HG03025 (cell line): ENCODE results near the gene TEPSIN.
A peak's percentile ranks its signal among the peaks of the same experiment; 100 is the strongest.

Source experiments
- ATAC-seq: cut with Tn5 transposase; IDR thresholded peaks from one replicate; pipeline ENCODE4 v1.9.1; 2021; ENCODE audit warnings: mild to moderate bottlenecking, moderate library complexity; ENCODE audit not compliant: unreplicated experiment, low FRiP score

Gene TEPSIN

GRCh38 chr17:81222906-81223761 is 15.7 kb downstream of the TEPSIN start, which contains the start of gene CEP131:
Gene CEP131, minus strand, starts transcription at chr17:81222965. Its CDS starts 2,909 bp downstream, at chr17:81220056.
- ATAC-seq = peak; percentile 81

- no peak for ATAC-seq
Measured at GRCh38 chr17:81222620-81222905, 16.3 kb downstream of the TEPSIN start.

- no peak for ATAC-seq
Measured at GRCh38 chr17:81221842-81222619, 16.8 kb downstream of the TEPSIN start.

GRCh38 chr17:81221371-81221841 is 17.4 kb downstream of the TEPSIN start:
- ATAC-seq = no peak

- ATAC-seq = no peak
Measured at GRCh38 chr17:81219476-81220180, 19.2 kb downstream of the TEPSIN start.

- no peak for ATAC-seq
Measured at GRCh38 chr17:81218991-81219390, 19.9 kb downstream of the TEPSIN start.

GRCh38 chr17:81218459-81218858 is 20.4 kb downstream of the TEPSIN start:
- no peak for ATAC-seq

- ATAC-seq = no peak
Measured at GRCh38 chr17:81217491-81217890, 21.4 kb downstream of the TEPSIN start.

GRCh38 chr17:81213978-81214377 is 24.9 kb downstream of the TEPSIN start:
- ATAC-seq = no peak

- ATAC-seq = no peak
Measured at GRCh38 chr17:81212365-81212764, 26.5 kb downstream of the TEPSIN start.

GRCh38 chr17:81210868-81211267 is 28.0 kb downstream of the TEPSIN start:
- no peak for ATAC-seq

- no peak for ATAC-seq
Measured at GRCh38 chr17:81210466-81210865, 28.4 kb downstream of the TEPSIN start.

GRCh38 chr17:81209141-81209540 is 29.7 kb downstream of the TEPSIN start:
- no peak for ATAC-seq

GRCh38 chr17:81208651-81209050 is 30.2 kb downstream of the TEPSIN start:
- no peak for ATAC-seq

- ATAC-seq = no peak
Measured at GRCh38 chr17:81207610-81208581, 31.0 kb downstream of the TEPSIN start.

GRCh38 chr17:81206657-81207056 is 32.2 kb downstream of the TEPSIN start:
- no peak for ATAC-seq

- no peak for ATAC-seq
Measured at GRCh38 chr17:81206166-81206565, 32.7 kb downstream of the TEPSIN start.

GRCh38 chr17:81204578-81204977 is 34.3 kb downstream of the TEPSIN start:
- no peak for ATAC-seq

- ATAC-seq = no peak
Measured at GRCh38 chr17:81203136-81203535, 35.7 kb downstream of the TEPSIN start.

GRCh38 chr17:81202318-81202717 is 36.5 kb downstream of the TEPSIN start:
- no peak for ATAC-seq
